ENCODE data around the gene CASQ2. TPM values are rescaled to one million over a fixed set of nuclear protein-coding genes. Genes with fewer than 3 reads are reported as not detected.

Gene CASQ2
- total RNA-seq, 1 experiment from 2014 or later: not detected

GRCh38 chr1:115729756-115730155, 38.8 kb downstream of the CASQ2 start:
- Histone ChIP-seq H4K20me1 (ENCODE audit: insufficient read depth) (no peaks in the 10 kb centered on the region), H3K4me1 (ENCODE audit: control insufficient read depth in 1 of 2, insufficient read depth in 2 of 2, low read length in 2 of 2) (no peaks in the 10 kb centered on the region), H3K36me3 (ENCODE audit: control insufficient read depth in 1 of 2, insufficient read depth in 2 of 2, low read length in 2 of 2) (no peaks in the 10 kb centered on the region), H3K27ac (ENCODE audit: low read depth, low read length) (no peak overlapping the region), H3K27me3 (ENCODE audit: insufficient read depth, low read length) (no peaks in the 10 kb centered on the region), H3K9me3 (ENCODE audit: control insufficient read depth in 1 of 2, insufficient read depth in 1 of 2, low read depth in 1 of 2, low read length in 2 of 2) (no peaks in the 10 kb centered on the region), H3K4me3 (replicated peaks in 1 of 2; ENCODE audit: low read depth in 1 of 2, low read length in 2 of 2) (no peak overlapping the region), H3K4me2 (ENCODE audit: low read length) (no peak overlapping the region), H3K9ac (ENCODE audit: low read length) (no peak overlapping the region), H3K9me2 (ENCODE audit: insufficient read depth) (no peaks in the 10 kb centered on the region), H3K79me2 (ENCODE audit: insufficient read depth, low read length) (no peaks in the 10 kb centered on the region), H2AFZ (ENCODE audit: low read depth, low read length, poor library complexity, severe bottlenecking) (no peak overlapping the region)
- DNase-seq (ENCODE audit: low read depth, low spot score) (no peak), ATAC-seq (no peak)
- TF ChIP-seq ZFX (IDR thresholded peaks at IDR 0.05) (no peak), CTCF (IDR thresholded peaks at IDR 0.05 in 2 of 3, conservative IDR thresholded peaks at IDR 0.05 in 1 of 3; ENCODE audit: borderline replicate concordance in 1 of 3, insufficient read depth in 1 of 3, low read depth in 2 of 3, low read length in 2 of 3) (no peak), SP1 (IDR thresholded peaks at IDR 0.05; ENCODE audit: low read depth) (no peak), CEBPB (IDR thresholded peaks at IDR 0.05; ENCODE audit: low read depth) (no peak), ZBTB33 (IDR thresholded peaks at IDR 0.05; ENCODE audit: extremely low read depth, insufficient replicate concordance, low read length) (no peak)
- CTCF ChIA-PET: interaction anchor here (1.0 kb wide), 1 partner anchor 22 kb away, joined by 4 read pairs; no protein-coding TSS in a partner anchor
- no TSS peak for BruUV-seq (replicated peaks)
- RAD21 ChIA-PET (ENCODE audit: low non-redundant PET in 1 of 2, low total read pairs in 2 of 2, uncharacterized antibody in 2 of 2, unreplicated experiment in 2 of 2): no interaction called here
- POLR2A ChIA-PET: no interaction called here
- intact Hi-C loops (cut with micrococcal nuclease): no loop called here

- ChIA-PET POLR2A (no interaction called here), CTCF (no interaction called here), RAD21 (ENCODE audit: low non-redundant PET in 1 of 2, low total read pairs in 2 of 2, uncharacterized antibody in 2 of 2, unreplicated experiment in 2 of 2) (no interaction called here)
- Histone ChIP-seq H3K27me3 (ENCODE audit: insufficient read depth, low read length) (no peaks in the 10 kb centered on the region), H3K36me3 (ENCODE audit: control insufficient read depth in 1 of 2, insufficient read depth in 2 of 2, low read length in 2 of 2) (no peaks in the 10 kb centered on the region), H3K9me3 (ENCODE audit: control insufficient read depth in 1 of 2, insufficient read depth in 1 of 2, low read depth in 1 of 2, low read length in 2 of 2) (no peaks in the 10 kb centered on the region), H3K27ac (ENCODE audit: low read depth, low read length) (no peak overlapping the region), H3K79me2 (ENCODE audit: insufficient read depth, low read length) (no peaks in the 10 kb centered on the region), H3K9me2 (ENCODE audit: insufficient read depth) (no peaks in the 10 kb centered on the region), H2AFZ (ENCODE audit: low read depth, low read length, poor library complexity, severe bottlenecking) (no peak overlapping the region), H3K4me2 (ENCODE audit: low read length) (no peak overlapping the region), H3K4me1 (ENCODE audit: control insufficient read depth in 1 of 2, insufficient read depth in 2 of 2, low read length in 2 of 2) (no peaks in the 10 kb centered on the region), H4K20me1 (ENCODE audit: insufficient read depth) (no peaks in the 10 kb centered on the region), H3K9ac (ENCODE audit: low read length) (no peak overlapping the region), H3K4me3 (replicated peaks in 1 of 2; ENCODE audit: low read depth in 1 of 2, low read length in 2 of 2) (no peak overlapping the region)
- DNase-seq (ENCODE audit: low read depth, low spot score) (no peak), ATAC-seq (no peak)
- intact Hi-C loops (cut with micrococcal nuclease): no loop called here
- TF ChIP-seq EGR1 (IDR thresholded peaks at IDR 0.05; ENCODE audit: low read depth): no peak
- no peak for TF ChIP-seq FOSL1 (IDR thresholded peaks at IDR 0.05; ENCODE audit: low read depth)
- TF ChIP-seq EZH2 (IDR thresholded peaks at IDR 0.05): no peak
- TF ChIP-seq TCF7L2 (IDR thresholded peaks at IDR 0.05; ENCODE audit: borderline replicate concordance, extremely low read depth, insufficient read depth, insufficient read length): no peak
- no TSS peak for BruUV-seq (replicated peaks)
These were observed 40.2 kb downstream of the CASQ2 start for GRCh38 chr1:115728341-115728740.
